Endothelial cell (in vitro differentiated cells): ENCODE measurements around the gene ETV3. TPM values are rescaled to one million over a fixed set of nuclear protein-coding genes. Genes with fewer than 3 reads are reported as not detected.
A peak's percentile ranks its signal among the peaks of the same experiment; 100 is the strongest.

Experiments used
- DNase-seq: peaks from one replicate; pipeline ENCODE4 v3.0.0; 2021; ENCODE audit warnings: low spot score
- H3K27ac Mint-ChIP-seq: one replicate; pipeline ENCODE4 v1.8.0; 2021; ENCODE audit warnings: mixed read lengths, inconsistent platforms; ENCODE audit not compliant: unreplicated experiment
- H3K27me3 Mint-ChIP-seq: one replicate; pipeline ENCODE4 v1.8.0; 2021; ENCODE audit warnings: mild to moderate bottlenecking, moderate library complexity, mixed read lengths, inconsistent platforms; ENCODE audit not compliant: unreplicated experiment
- H3K36me3 Mint-ChIP-seq: one replicate; pipeline ENCODE4 v1.8.0; 2021; ENCODE audit warnings: mild to moderate bottlenecking, low read depth, mixed read lengths, inconsistent platforms; ENCODE audit not compliant: unreplicated experiment
- H3K4me1 Mint-ChIP-seq: one replicate; pipeline ENCODE4 v1.8.0; 2021; ENCODE audit warnings: mild to moderate bottlenecking, mixed read lengths, inconsistent platforms; ENCODE audit not compliant: unreplicated experiment
- H3K4me3 Mint-ChIP-seq: one replicate; pipeline ENCODE4 v1.8.0; 2021; ENCODE audit warnings: mild to moderate bottlenecking, mixed read lengths, inconsistent platforms; ENCODE audit not compliant: unreplicated experiment
- H3K9me3 Mint-ChIP-seq: one replicate; pipeline ENCODE4 v1.8.0; 2021; ENCODE audit warnings: mixed read lengths, inconsistent platforms; ENCODE audit not compliant: unreplicated experiment
- CTCF ChIP-seq: fragments of 200-600 bp; sonication (generic); IDR thresholded peaks from one replicate; pipeline ENCODE4 v1.5.0; 2021; ENCODE audit warnings: antibody characterized with exemption; ENCODE audit not compliant: unreplicated experiment
- total RNA-seq: library from RNA; stranded (reverse); fragmentation: NEBNext Ultra II Directional; extraction: Animal tissue kit (Norgen Biotek cat#: 25700); gene quantifications from one replicate; pipeline ENCODE4 v1.2.1, GENCODE V29; 2021; ENCODE audit not compliant: unreplicated experiment

The ETV3 gene
- total RNA-seq, 1 donor from 2014 or later: 52.3 TPM

- DNase-seq: no peak
- H3K9me3 Mint-ChIP-seq: peaks cover 5% of the 10 kb centered on the region
- peaks cover 23% of the 10 kb centered on the region for H3K36me3 Mint-ChIP-seq
- peaks cover 9% of the 10 kb centered on the region for H3K27me3 Mint-ChIP-seq
- peak overlapping the region; percentile 98 for H3K27ac Mint-ChIP-seq
- H3K4me1 Mint-ChIP-seq: peaks cover 41% of the 10 kb centered on the region
- H3K4me3 Mint-ChIP-seq: peak overlapping the region; percentile 92
- TF ChIP-seq CTCF: no peak
Observed at GRCh38 chr1:157139052-157139715, 989 bp upstream of the ETV3 start.

GRCh38 chr1:157137408-157138219, 581 bp downstream of the ETV3 start:
- peak; percentile 24 for DNase-seq
- TF ChIP-seq CTCF: no peak
- Mint-ChIP-seq H3K9me3 (peaks cover 5% of the 10 kb centered on the region), H3K27me3 (peaks cover 9% of the 10 kb centered on the region), H3K36me3 (peaks cover 32% of the 10 kb centered on the region), H3K4me3 (peak overlapping the region; percentile 100), H3K27ac (peak overlapping the region; percentile 98), H3K4me1 (peaks cover 42% of the 10 kb centered on the region)

- Mint-ChIP-seq H3K9me3 (peaks cover 5% of the 10 kb centered on the region), H3K36me3 (peaks cover 38% of the 10 kb centered on the region), H3K4me1 (peaks cover 42% of the 10 kb centered on the region), H3K4me3 (peak overlapping the region; percentile 100), H3K27me3 (peaks cover 9% of the 10 kb centered on the region), H3K27ac (peak overlapping the region; percentile 98)
- no peak for TF ChIP-seq CTCF
- DNase-seq: no peak
Observed at GRCh38 chr1:157137046-157137407, 1.2 kb downstream of the ETV3 start.

GRCh38 chr1:157136133-157136532, 2.1 kb downstream of the ETV3 start:
- Mint-ChIP-seq H3K36me3 (peaks cover 44% of the 10 kb centered on the region), H3K27ac (peak overlapping the region; percentile 98), H3K4me3 (peak overlapping the region; percentile 100), H3K4me1 (peaks cover 45% of the 10 kb centered on the region), H3K9me3 (peaks cover 5% of the 10 kb centered on the region), H3K27me3 (peaks cover 9% of the 10 kb centered on the region)
- DNase-seq: no peak
- no peak for TF ChIP-seq CTCF

- H3K27ac Mint-ChIP-seq: no peak overlapping the region
- no peak for TF ChIP-seq CTCF
- H3K4me3 Mint-ChIP-seq: peak overlapping the region; percentile 100
- peaks cover 45% of the 10 kb centered on the region for H3K4me1 Mint-ChIP-seq
- no peak for DNase-seq
- H3K36me3 Mint-ChIP-seq: peaks cover 45% of the 10 kb centered on the region
- peaks cover 9% of the 10 kb centered on the region for H3K27me3 Mint-ChIP-seq
- peaks cover 5% of the 10 kb centered on the region for H3K9me3 Mint-ChIP-seq
Observed at GRCh38 chr1:157135646-157136045, 2.5 kb downstream of the ETV3 start.
